HepG2 (cell line): ENCODE results near the gene C9orf43. TPM values are rescaled to one million over a fixed set of nuclear protein-coding genes. Genes with fewer than 3 reads are reported as not detected.

Source experiments
- HINFP ChIP-seq: sonication (generic); formaldehyde crosslinking; IDR thresholded peaks from 2 replicates; pipeline ENCODE4 v1.4.0; 2020; ENCODE audit warnings: low read depth, mild to moderate bottlenecking, missing genetic modification reagents
- IRF9 ChIP-seq: sonication (generic); formaldehyde crosslinking; IDR thresholded peaks from 2 replicates; pipeline ENCODE4 v1.8.0; 2022; ENCODE audit warnings: missing genetic modification reagents, mild to moderate bottlenecking, borderline replicate concordance
- KDM2A ChIP-seq: sonication (generic); formaldehyde crosslinking; IDR thresholded peaks from 2 replicates; pipeline ENCODE4 v1.4.0; 2020; ENCODE audit warnings: low read depth, missing genetic modification reagents, borderline replicate concordance
- KDM5A ChIP-seq: fragments of 200-600 bp; sonication (generic); IDR thresholded peaks from 2 replicates; pipeline ENCODE4 v1.7.0; 2018; ENCODE audit warnings: antibody characterized with exemption, mild to moderate bottlenecking, low read length, borderline replicate concordance
- KMT2A ChIP-seq: sonication (generic); formaldehyde crosslinking; IDR thresholded peaks from 2 replicates; pipeline ENCODE4 v1.4.0; 2020; ENCODE audit warnings: missing genetic modification reagents
- MNT ChIP-seq: fragments of 450-650 bp; IDR thresholded peaks from 2 replicates; pipeline ENCODE4 v1.6.1; 2016
- MXD1 ChIP-seq: sonication (generic); formaldehyde crosslinking; IDR thresholded peaks from 2 replicates; pipeline ENCODE4 v1.4.0; 2020; ENCODE audit warnings: mild to moderate bottlenecking, missing genetic modification reagents
- SP2 ChIP-seq: sonication (generic); formaldehyde crosslinking; IDR thresholded peaks from 2 replicates; pipeline ENCODE4 v1.5.1; 2020; ENCODE audit warnings: mild to moderate bottlenecking, missing genetic modification reagents
- STAT5B ChIP-seq: sonication (generic); formaldehyde crosslinking; IDR thresholded peaks from 2 replicates; pipeline ENCODE4 v1.4.0; 2020; ENCODE audit warnings: missing genetic modification reagents
- YY1 ChIP-seq: IDR thresholded peaks from 2 replicates; pipeline ENCODE4 v1.6.1; 2011; ENCODE audit warnings: low read length, low read depth, moderate library complexity, mild to moderate bottlenecking; ENCODE audit not compliant: insufficient read depth, insufficient replicate concordance
- ZBTB39 ChIP-seq: sonication (generic); formaldehyde crosslinking; IDR thresholded peaks from 2 replicates; pipeline ENCODE4 v1.5.0; 2020; ENCODE audit warnings: missing genetic modification reagents
- ZFY ChIP-seq: sonication (generic); formaldehyde crosslinking; IDR thresholded peaks from 2 replicates; pipeline ENCODE4 v1.4.0; 2020; ENCODE audit warnings: missing genetic modification reagents
- ZNF17 ChIP-seq: sonication (generic); formaldehyde crosslinking; IDR thresholded peaks from 2 replicates; pipeline ENCODE4 v1.5.0; 2020; ENCODE audit warnings: mild to moderate bottlenecking, missing genetic modification reagents
- ZNF18 ChIP-seq: sonication (generic); formaldehyde crosslinking; IDR thresholded peaks from 2 replicates; pipeline ENCODE4 v1.8.0; 2022; ENCODE audit warnings: mild to moderate bottlenecking, missing genetic modification reagents; ENCODE audit not compliant: insufficient replicate concordance
- ZNF607 ChIP-seq: sonication (generic); formaldehyde crosslinking; IDR thresholded peaks from 2 replicates; pipeline ENCODE4 v1.5.1; 2020; ENCODE audit warnings: missing genetic modification reagents, mild to moderate bottlenecking, borderline replicate concordance
- ZNF670 ChIP-seq: sonication (generic); formaldehyde crosslinking; IDR thresholded peaks from 2 replicates; pipeline ENCODE4 v1.8.0; 2022; ENCODE audit warnings: mild to moderate bottlenecking, missing genetic modification reagents, borderline replicate concordance
- ZNF703 ChIP-seq: sonication (generic); formaldehyde crosslinking; IDR thresholded peaks from 2 replicates; pipeline ENCODE4 v1.5.1; 2020; ENCODE audit warnings: missing genetic modification reagents, mild to moderate bottlenecking, moderate library complexity, borderline replicate concordance
- ZNF768 ChIP-seq: sonication (generic); formaldehyde crosslinking; IDR thresholded peaks from 2 replicates; pipeline ENCODE4 v1.4.0; 2020; ENCODE audit warnings: missing genetic modification reagents
- ZNF839 ChIP-seq: sonication (generic); formaldehyde crosslinking; IDR thresholded peaks from 2 replicates; pipeline ENCODE4 v1.4.0; 2020; ENCODE audit warnings: missing genetic modification reagents, mild to moderate bottlenecking, borderline replicate concordance
- ZSCAN9 ChIP-seq: IDR thresholded peaks from 2 replicates; pipeline ENCODE4 v1.6.1; 2016; ENCODE audit warnings: borderline replicate concordance
- polyA plus RNA-seq, 8 experiments: library from polyadenylated mRNA; depleted of rRNA in 3 of 8; stranded (reverse) in 7 of 8; unstranded in 1 of 8; fragments of >200 nt; fragmentation: Illumina TruSeq in 4 of 8; extraction: Trizol in 4 of 8; gene quantifications; 2 replicates each; pipeline versions ENCODE4 v1.2.1 to v1.2.3, GENCODE V29; 2011 to 2016; ENCODE audit warnings: low read depth in 4 of 8, missing spikeins in 1 of 8, mixed read lengths in 1 of 8; ENCODE audit not compliant: insufficient read depth in 1 of 8
- total RNA-seq, 5 experiments: library from RNA; depleted of rRNA; stranded (reverse); fragments of >200 nt; fragmentation: Illumina TruSeq; extraction: Trizol; gene quantifications; 2 replicates each; pipeline ENCODE4 v1.2.3, GENCODE V29; 2016; ENCODE audit warnings: low read depth in 1 of 5

C9orf43 gene
- total and polyA plus RNA-seq, 2 of the 13 experiments (the other 11 are each of a cell fraction or from before 2014, with no cell fraction given), result 0.24 to 0.31 TPM

- TF ChIP-seq ZNF703 (CRISPR knock-in tag) (no peak), ZFY (CRISPR knock-in tag) (peak; percentile 74), STAT5B (CRISPR knock-in tag) (no peak), ZNF768 (CRISPR knock-in tag) (peak; percentile 30; the same call in 1 of the 2 replicates), ZNF17 (no peak), KDM2A (CRISPR knock-in tag) (peak; percentile 44; the same call in 1 of the 2 replicates), HINFP (CRISPR knock-in tag) (peak; percentile 48; the same call in 1 of the 2 replicates), ZNF607 (CRISPR knock-in tag) (peak; percentile 83; the same call in 1 of the 2 replicates), ZSCAN9 (CRISPR knock-in tag) (0 out of 2 replicates have a peak, but pooled peaks have one; percentile 20), ZNF18 (CRISPR knock-in tag) (no peak), ZNF839 (CRISPR knock-in tag) (no peak), KDM5A (no peak), YY1 (peak; percentile 56), ZBTB39 (CRISPR knock-in tag) (no peak), ZNF670 (CRISPR knock-in tag) (no peak), KMT2A (no peak; the same call in 1 of the 2 replicates), MXD1 (CRISPR knock-in tag) (peak; percentile 63), IRF9 (CRISPR knock-in tag) (0 out of 2 replicates have a peak, but pooled peaks have one; percentile 31), SP2 (peak; percentile 42), MNT (no peak)
These were observed 53.1 kb downstream of the C9orf43 start, which contains the start of gene RGS3 (continued) for GRCh38 chr9:113463418-113464285.
